H1 (cell line): ENCODE results near the gene SMIM29. TPM values are rescaled to one million over a fixed set of nuclear protein-coding genes. Genes with fewer than 3 reads are reported as not detected.

ENCODE experiments used
- CTCF ChIA-PET: fragments of 300-600 bp; sonication (Branson Sonifier 250); formaldehyde crosslinking; loops from one replicate; lab custom pipeline; 2021; ENCODE audit not compliant: partially characterized antibody; lab: Charles Lee
- POLR2A ChIA-PET: fragments of 300-600 bp; sonication (Branson Sonifier 250); formaldehyde crosslinking; loops from one replicate; lab custom pipeline; 2021; ENCODE audit warnings: inconsistent platforms; ENCODE audit not compliant: partially characterized antibody; lab: Charles Lee
- DNase-seq, 2 experiments: peaks; one replicate each; pipeline versions ENCODE4 v3.0.0 to v3.0.0-alpha.2; 2010 to 2022; ENCODE audit warnings: low spot score in 2 of 2, low read depth in 1 of 2, mixed read lengths in 1 of 2
- FAIRE-seq: peaks from 2 replicates; lab custom pipeline; 2011; peaks lifted over from hg19 to GRCh38; lab: Jason Lieb, UNC
- H2AFZ ChIP-seq: 2 replicates; pipeline ENCODE4 v1.8.1; 2012; ENCODE audit warnings: low read length, inconsistent platforms
- H2AK5ac ChIP-seq: 2 replicates; pipeline ENCODE4 v1.6.1; 2013; ENCODE audit warnings: low read depth, low read length
- H2BK120ac ChIP-seq: replicated peaks from 2 replicates; pipeline ENCODE3; 2013; ENCODE audit warnings: low read depth, low read length, inconsistent platforms
- H2BK12ac ChIP-seq: 2 replicates; pipeline ENCODE4 v1.6.1; 2013; ENCODE audit warnings: low read depth, low read length
- H2BK15ac ChIP-seq: 2 replicates; pipeline ENCODE4 v1.6.1; 2013; ENCODE audit warnings: low read length
- H2BK20ac ChIP-seq: 2 replicates; pipeline ENCODE4 v1.6.1; 2013; ENCODE audit warnings: low read length
- H2BK5ac ChIP-seq: 2 replicates; pipeline ENCODE4 v1.6.1; 2013; ENCODE audit warnings: low read depth, low read length
- H3K14ac ChIP-seq: 2 replicates; pipeline ENCODE4 v1.6.1; 2013; ENCODE audit warnings: inconsistent platforms; ENCODE audit not compliant: insufficient read length
- H3K18ac ChIP-seq: 2 replicates; pipeline ENCODE4 v1.6.1; 2013; ENCODE audit warnings: low read length; ENCODE audit errors: extremely low read depth
- H3K23ac ChIP-seq: 2 replicates; pipeline ENCODE4 v1.6.1; 2013; ENCODE audit warnings: inconsistent platforms; ENCODE audit not compliant: insufficient read length
- H3K23me2 ChIP-seq: 2 replicates; pipeline ENCODE4 v1.6.1; 2013; ENCODE audit warnings: low read depth, low read length
- H3K27ac ChIP-seq: 2 replicates; pipeline ENCODE4 v1.6.1; 2011; ENCODE audit warnings: low read depth, low read length, inconsistent platforms
- H3K27me3 ChIP-seq, 4 experiments: replicated peaks in 1 of 4; 1 replicate in 1 of 4; 2 replicates in 3 of 4; pipeline versions ENCODE4 v1.6.1 to v1.8.1; 2011 to 2013; ENCODE audit warnings: low read length in 3 of 4, mild to moderate bottlenecking in 3 of 4, inconsistent platforms in 2 of 4, mixed read lengths in 2 of 4, moderate library complexity in 1 of 4; ENCODE audit not compliant: control insufficient read depth in 3 of 4, insufficient read depth in 3 of 4; ENCODE audit errors: extremely low read depth in 1 of 4
- H3K36me3 ChIP-seq, 4 experiments: 2 replicates each; pipeline versions ENCODE4 v1.6.1 to v1.8.1; 2011 to 2013; ENCODE audit warnings: mild to moderate bottlenecking in 4 of 4, low read length in 3 of 4, moderate library complexity in 2 of 4, control low read depth in 1 of 4, inconsistent platforms in 1 of 4; ENCODE audit not compliant: insufficient read depth in 4 of 4, control insufficient read depth in 2 of 4
- H3K4ac ChIP-seq: replicated peaks from 2 replicates; pipeline ENCODE3; 2013; ENCODE audit warnings: low read length, low read depth, mixed read lengths, inconsistent platforms; ENCODE audit not compliant: insufficient read length
- H3K4me1 ChIP-seq, 4 experiments: replicated peaks in 1 of 4; 1 replicate in 1 of 4; 2 replicates in 3 of 4; pipeline versions ENCODE4 v1.6.1 to v1.8.1; 2011 to 2013; ENCODE audit warnings: low read length in 3 of 4, inconsistent platforms in 2 of 4, mixed read lengths in 1 of 4; ENCODE audit not compliant: insufficient read depth in 4 of 4, control insufficient read depth in 3 of 4
- H3K4me2 ChIP-seq, 2 experiments: 2 replicates each; pipeline versions ENCODE4 v1.6.1 to v1.8.1; 2011 to 2013; ENCODE audit warnings: low read depth in 2 of 2, low read length in 2 of 2, control low read depth in 1 of 2, inconsistent platforms in 1 of 2, mild to moderate bottlenecking in 1 of 2; ENCODE audit not compliant: insufficient read depth in 1 of 2
- H3K4me3 ChIP-seq, 4 experiments: fragments of 200-600, 300-600 bp in 1 of 4; sonication (generic), shearing (Covaris generic), sonication (Bioruptor Twin) in 1 of 4; 2 replicates each; pipeline versions ENCODE4 v1.5.1 to v1.8.1; 2011 to 2016; ENCODE audit warnings: low read length in 4 of 4, low read depth in 3 of 4, control low read depth in 2 of 4, inconsistent platforms in 2 of 4, mild to moderate bottlenecking in 2 of 4, mixed read lengths in 1 of 4, moderate library complexity in 1 of 4; ENCODE audit not compliant: insufficient read depth in 2 of 4; ENCODE audit errors: extremely low read depth in 1 of 4
- H3K56ac ChIP-seq: replicated peaks from 2 replicates; pipeline ENCODE3; 2013; ENCODE audit warnings: low read depth, mild to moderate bottlenecking, mixed read lengths, low read length, inconsistent platforms; ENCODE audit not compliant: insufficient read length
- H3K79me1 ChIP-seq: 2 replicates; pipeline ENCODE4 v1.6.1; 2013; ENCODE audit warnings: low read depth, low read length, control low read depth
- H3K79me2 ChIP-seq, 2 experiments: 2 replicates each; pipeline versions ENCODE4 v1.6.1 to v1.8.1; 2012 to 2013; ENCODE audit warnings: low read length in 2 of 2, mild to moderate bottlenecking in 2 of 2, inconsistent platforms in 1 of 2; ENCODE audit not compliant: insufficient read depth in 2 of 2, control insufficient read depth in 1 of 2
- H3K9ac ChIP-seq, 4 experiments: replicated peaks in 1 of 4; 1 replicate in 1 of 4; 2 replicates in 3 of 4; pipeline versions ENCODE4 v1.6.1 to v1.8.1; 2011 to 2013; ENCODE audit warnings: low read depth in 3 of 4, low read length in 3 of 4, control low read depth in 2 of 4, mild to moderate bottlenecking in 2 of 4, moderate library complexity in 2 of 4, inconsistent platforms in 1 of 4; ENCODE audit errors: extremely low read depth in 1 of 4
- H3K9me3 ChIP-seq, 2 experiments: 2 replicates each; pipeline versions ENCODE4 v1.6.1 to v1.8.1; 2012 to 2013; ENCODE audit warnings: mild to moderate bottlenecking in 2 of 2, moderate library complexity in 2 of 2, control low read depth in 1 of 2, inconsistent platforms in 1 of 2, low read depth in 1 of 2, low read length in 1 of 2, mixed read lengths in 1 of 2; ENCODE audit not compliant: insufficient read depth in 2 of 2
- H4K20me1 ChIP-seq, 2 experiments: replicated peaks in 1 of 2; 2 replicates each; pipeline versions ENCODE3 to v1.8.1; 2011 to 2013; ENCODE audit warnings: inconsistent platforms in 2 of 2, low read length in 2 of 2, mild to moderate bottlenecking in 1 of 2; ENCODE audit not compliant: insufficient read depth in 2 of 2, control insufficient read depth in 1 of 2
- H4K5ac ChIP-seq: 2 replicates; pipeline ENCODE4 v1.6.1; 2013; ENCODE audit warnings: low read length, low read depth, mixed read lengths, inconsistent platforms; ENCODE audit not compliant: insufficient read length
- H4K8ac ChIP-seq: 2 replicates; pipeline ENCODE4 v1.8.0; 2013; ENCODE audit warnings: mild to moderate bottlenecking, moderate library complexity, low read length, inconsistent platforms; ENCODE audit not compliant: insufficient read depth; ENCODE audit errors: extremely low read depth
- H4K91ac ChIP-seq: replicated peaks from 2 replicates; pipeline ENCODE3; 2013; ENCODE audit warnings: low read length, mixed read lengths, inconsistent platforms; ENCODE audit not compliant: insufficient read length
- CHD2 ChIP-seq: IDR thresholded peaks from 2 replicates; pipeline ENCODE4 v1.6.1; 2012; ENCODE audit warnings: low read length, improper control_type of control experiment
- GTF2F1 ChIP-seq: IDR thresholded peaks from 2 replicates; pipeline ENCODE4 v1.6.1; 2012; ENCODE audit warnings: low read depth, low read length, improper control_type of control experiment, borderline replicate concordance
- KDM1A ChIP-seq: fragments of 200-600, 300-600 bp; sonication (generic); IDR thresholded peaks from 2 replicates; pipeline ENCODE4 v1.7.1; 2016; ENCODE audit warnings: mild to moderate bottlenecking, low read length, borderline replicate concordance
- POU5F1 ChIP-seq: IDR thresholded peaks from 2 replicates; pipeline ENCODE4 v1.6.1; 2011; ENCODE audit warnings: low read depth, mild to moderate bottlenecking, low read length, moderate library complexity
- SRF ChIP-seq: IDR thresholded peaks from 2 replicates; pipeline ENCODE4 v1.6.1; 2011; ENCODE audit warnings: mild to moderate bottlenecking, low read depth, low read length, moderate library complexity
- TCF12 ChIP-seq: IDR thresholded peaks from 2 replicates; pipeline ENCODE4 v1.6.1; 2011; ENCODE audit warnings: low read depth, mild to moderate bottlenecking, low read length
- YY1 ChIP-seq: IDR thresholded peaks from 2 replicates; pipeline ENCODE4 v1.6.1; 2011; ENCODE audit warnings: low read depth, mild to moderate bottlenecking, low read length
- WGBS, 2 experiments: shearing (Covaris generic) in 1 of 2; methylation state at CpG; one replicate each; pipeline versions ENCODE4 v1.1.6 to v1.1.7; 2013 to 2015; ENCODE audit warnings: low lambda C conversion rate in 2 of 2, mixed read lengths in 2 of 2, inconsistent platforms in 1 of 2, low coverage in 1 of 2, missing lambda C conversion rate in 1 of 2; ENCODE audit not compliant: insufficient replicate concordance in 2 of 2, insufficient coverage in 1 of 2, insufficient read length in 1 of 2; ENCODE audit errors: extremely low coverage in 1 of 2, missing lambda C conversion rate in 1 of 2; 5-methylcytosine and 5-hydroxymethylcytosine counted together
- polyA plus RNA-seq, 7 experiments: library from polyadenylated mRNA; depleted of rRNA in 3 of 7; stranded (reverse) in 5 of 7; unstranded in 2 of 7; fragments of >200 nt in 5 of 7; fragments of 200-250 nt in 2 of 7; gene quantifications; 1 replicate in 5 of 7; 2 replicates in 1 of 7; 4 replicates in 1 of 7; pipeline versions ENCODE4 v1.2.1 to v1.2.3, GENCODE V29; 2011 to 2013; ENCODE audit warnings: missing spikeins in 2 of 7, mixed read lengths in 2 of 7
- total RNA-seq: library from RNA; stranded (reverse); fragmentation: NEBNext Ultra II Directional; extraction: Animal tissue kit (Norgen Biotek cat#: 25700); gene quantifications from 2 replicates; pipeline ENCODE4 v1.2.1, GENCODE V29; 2021

The SMIM29 gene
- total and polyA plus RNA-seq, 2 of the 8 experiments (the other 6 are each of a cell fraction or from before 2014, with no cell fraction given) = 7.0 to 22.4 TPM

GRCh38 chr6:34288581-34288980, 39.8 kb upstream of the SMIM29 start:
- Histone ChIP-seq H2BK15ac (no peak overlapping the region), H3K9me3 (no peaks in the 10 kb centered on the region), H3K4me2 (no peak overlapping the region), H3K27ac (no peak overlapping the region), H3K36me3 (peaks cover 4 to 22% (median 13%) of the 10 kb centered on the region in 4 experiments; a peak in 5 of 8 replicates), H3K4me1 (no peaks in the 10 kb centered on the region), H2AK5ac (no peak overlapping the region), H2BK20ac (no peak overlapping the region), H3K9ac (no peak overlapping the region), H3K23ac (no peak overlapping the region), H3K23me2 (no peaks in the 10 kb centered on the region), H3K14ac (no peak overlapping the region), H4K5ac (no peak overlapping the region), H3K18ac (no peak overlapping the region), H4K8ac (no peak overlapping the region), H3K79me2 (no peaks in the 10 kb centered on the region), H3K27me3 (no peaks in the 10 kb centered on the region), H3K56ac (no peak overlapping the region), H2BK5ac (no peak overlapping the region), H3K4me3 (no peak overlapping the region), H2BK120ac (no peak overlapping the region), H2AFZ (no peak overlapping the region), H2BK12ac (no peak overlapping the region), H3K4ac (no peak overlapping the region), H4K20me1 (no peaks in the 10 kb centered on the region), H4K91ac (no peak overlapping the region), H3K79me1 (no peaks in the 10 kb centered on the region)
- TF ChIP-seq POU5F1 = no peak
- TF ChIP-seq GTF2F1 = no peak
- no peak for TF ChIP-seq YY1
- no peak for TF ChIP-seq CHD2
- TF ChIP-seq TCF12 = no peak
- TF ChIP-seq SRF = no peak
- TF ChIP-seq KDM1A = no peak
- FAIRE-seq (no peak), DNase-seq (no peak)
- 92% methylated on average over 5 of the region's 5 CpGs; no CpG with 5 or more reads in 1 of the 2 experiments for WGBS, 2 experiments
- CTCF ChIA-PET = interaction anchor here (0.6 to 2.1 kb wide), 5 partner anchors 13 to 125 kb away, joined by 3 to 6 read pairs (median 3); no protein-coding TSS in a partner anchor
- POLR2A ChIA-PET = no interaction called here
